ENCODE data around the gene SBK2. TPM values are rescaled to one million over a fixed set of nuclear protein-coding genes. Genes with fewer than 3 reads are reported as not detected.

Gene SBK2
- total and polyA plus RNA-seq, 9 of the 15 experiments (the other 6 are each of a cell fraction or from before 2014, with no cell fraction given), result not detected

GRCh38 chr19:55542292-55542855 lies 5.4 kb upstream of the SBK2 start:
- POLR2A ChIA-PET, result no interaction called here
- intact Hi-C loops (cut with micrococcal nuclease), result no loop called here

GRCh38 chr19:55541091-55541490 lies 4.2 kb upstream of the SBK2 start:
- Histone ChIP-seq H3K79me2 (ENCODE audit: control insufficient read depth, insufficient read depth, low read length) (no peaks in the 10 kb centered on the region), H3K27me3 (ENCODE audit: control insufficient read depth in 2 of 2, insufficient read depth in 2 of 2, low read length in 2 of 2) (no peaks in the 10 kb centered on the region), H3K27ac (ENCODE audit: extremely low read depth, low read depth, low read length) (no peak overlapping the region), H3K4me3 (no peak overlapping the region), H4K20me1 (replicated peaks; ENCODE audit: control insufficient read depth, insufficient read depth, low read length) (no peaks in the 10 kb centered on the region), H3K4me1 (replicated peaks in 1 of 2; ENCODE audit: control insufficient read depth in 2 of 2, insufficient read depth in 2 of 2, low read length in 2 of 2) (peaks cover 21 to 56% of the 10 kb centered on the region in 2 experiments), H3K36me3 (ENCODE audit: control insufficient read depth, insufficient read depth, low read length) (no peaks in the 10 kb centered on the region), H3K9me3 (replicated peaks; ENCODE audit: control insufficient read depth, insufficient read depth, low read depth, low read length) (no peaks in the 10 kb centered on the region), H3K4me2 (ENCODE audit: insufficient read depth, low read length) (no peak overlapping the region), H3K9ac (ENCODE audit: insufficient read depth in 1 of 2, low read depth in 2 of 2, low read length in 2 of 2) (peak overlapping the region in 1 of 2 experiments; percentile 20; a peak in 2 of 4 replicates), H2AFZ (ENCODE audit: low read depth, low read length) (no peak overlapping the region), H3K9me1 (ENCODE audit: control insufficient read depth, insufficient read depth, low read length) (peaks cover 4% of the 10 kb centered on the region)
- ChIA-PET POLR2A (no interaction called here), CTCF (ENCODE audit: low intra/inter-chr PET ratio) (no interaction called here)
- intact Hi-C loops (cut with micrococcal nuclease), result no loop called here
- BruUV-seq (replicated peaks), result no TSS peak
- no peak for FAIRE-seq
- no peak for TF ChIP-seq ARID3B (CRISPR knock-in tag; IDR thresholded peaks at IDR 0.05; ENCODE audit: borderline replicate concordance)
- no peak for TF ChIP-seq ZNF224 (CRISPR knock-in tag; IDR thresholded peaks at IDR 0.05)
- no peak for TF ChIP-seq E2F8 (IDR thresholded peaks at IDR 0.05; ENCODE audit: low read depth, partially characterized antibody)
- no peak for TF ChIP-seq ZNF23 (CRISPR knock-in tag; IDR thresholded peaks at IDR 0.05)
- no peak for TF ChIP-seq MITF (IDR thresholded peaks at IDR 0.05)
- ATAC-seq, result no peak
- 34% methylated on average over 17 of the region's 19 CpGs for WGBS (ENCODE audit: insufficient coverage, low coverage, missing lambda C conversion rate)
- in situ Hi-C loops (cut with MboI), result no loop called here
- DNase-seq (ENCODE audit: extremely low read depth in 1 of 4, low spot score in 3 of 4), result no peak

More at GRCh38 chr19:55542292-55542855, 5.4 kb upstream of the SBK2 start:
- H3K4me3 ChIP-seq, result no peak overlapping the region
- H3K9me3 ChIP-seq (replicated peaks; ENCODE audit: control insufficient read depth, insufficient read depth, low read depth, low read length), result no peaks in the 10 kb centered on the region
- no peaks in the 10 kb centered on the region for H4K20me1 ChIP-seq (replicated peaks; ENCODE audit: control insufficient read depth, insufficient read depth, low read length)
- no TSS peak for BruUV-seq (replicated peaks)
- in situ Hi-C loops (cut with MboI), result no loop called here
- CTCF ChIA-PET (ENCODE audit: low intra/inter-chr PET ratio), result no interaction called here
- H3K36me3 ChIP-seq (ENCODE audit: control insufficient read depth, insufficient read depth, low read length), result no peaks in the 10 kb centered on the region
- H3K27ac ChIP-seq (ENCODE audit: extremely low read depth, low read depth, low read length), result no peak overlapping the region
- TF ChIP-seq EGR1 (conservative IDR thresholded peaks at IDR 0.05), result peak; percentile 50
- TF ChIP-seq DLX4 (CRISPR knock-in tag; IDR thresholded peaks at IDR 0.05), result no peak
- WGBS (ENCODE audit: insufficient coverage, low coverage, missing lambda C conversion rate), result 8% methylated on average over 6 of the region's 7 CpGs
- H2AFZ ChIP-seq (ENCODE audit: low read depth, low read length), result no peak overlapping the region
- H3K9ac ChIP-seq (ENCODE audit: insufficient read depth in 1 of 2, low read depth in 2 of 2, low read length in 2 of 2), result no peak overlapping the region
- no peaks in the 10 kb centered on the region for H3K27me3 ChIP-seq (ENCODE audit: control insufficient read depth in 2 of 2, insufficient read depth in 2 of 2, low read length in 2 of 2)
- no peak for DNase-seq (ENCODE audit: extremely low read depth in 1 of 4, low spot score in 3 of 4)
- no peak for FAIRE-seq
- H3K79me2 ChIP-seq (ENCODE audit: control insufficient read depth, insufficient read depth, low read length), result no peaks in the 10 kb centered on the region
- no peak for ATAC-seq
- no peak overlapping the region for H3K4me2 ChIP-seq (ENCODE audit: insufficient read depth, low read length)
- H3K9me1 ChIP-seq (ENCODE audit: control insufficient read depth, insufficient read depth, low read length), result peaks cover 4% of the 10 kb centered on the region
- peaks cover 33 to 55% of the 10 kb centered on the region in 2 experiments for H3K4me1 ChIP-seq (replicated peaks in 1 of 2; ENCODE audit: control insufficient read depth in 2 of 2, insufficient read depth in 2 of 2, low read length in 2 of 2)
